Stimulated activated naive CD8-positive, alpha-beta T cell treated with anti-CD3 and anti-CD28 coated beads, Interleukin-15, Interleukin-2, amounts not matched to agents 100 ng/mL and 50 ng/mL, for 24 hours (primary cell): ENCODE data around the gene SLC27A4.

Source experiments
- H3K27ac Mint-ChIP-seq: one replicate; pipeline ENCODE4 v1.8.0; 2021; ENCODE audit warnings: mild to moderate bottlenecking, mixed read lengths
- H3K27me3 Mint-ChIP-seq: one replicate; pipeline ENCODE4 v1.8.0; 2021; ENCODE audit warnings: mixed read lengths
- H3K36me3 Mint-ChIP-seq: one replicate; pipeline ENCODE4 v1.8.0; 2021; ENCODE audit warnings: low read depth, mixed read lengths
- H3K4me1 Mint-ChIP-seq: one replicate; pipeline ENCODE4 v1.8.0; 2021; ENCODE audit warnings: low read depth, mixed read lengths
- H3K4me3 Mint-ChIP-seq: one replicate; pipeline ENCODE4 v1.8.0; 2021; ENCODE audit warnings: mild to moderate bottlenecking, mixed read lengths
- H3K9me3 Mint-ChIP-seq: one replicate; pipeline ENCODE4 v1.8.0; 2021; ENCODE audit warnings: mixed read lengths

SLC27A4 gene

DNA sequence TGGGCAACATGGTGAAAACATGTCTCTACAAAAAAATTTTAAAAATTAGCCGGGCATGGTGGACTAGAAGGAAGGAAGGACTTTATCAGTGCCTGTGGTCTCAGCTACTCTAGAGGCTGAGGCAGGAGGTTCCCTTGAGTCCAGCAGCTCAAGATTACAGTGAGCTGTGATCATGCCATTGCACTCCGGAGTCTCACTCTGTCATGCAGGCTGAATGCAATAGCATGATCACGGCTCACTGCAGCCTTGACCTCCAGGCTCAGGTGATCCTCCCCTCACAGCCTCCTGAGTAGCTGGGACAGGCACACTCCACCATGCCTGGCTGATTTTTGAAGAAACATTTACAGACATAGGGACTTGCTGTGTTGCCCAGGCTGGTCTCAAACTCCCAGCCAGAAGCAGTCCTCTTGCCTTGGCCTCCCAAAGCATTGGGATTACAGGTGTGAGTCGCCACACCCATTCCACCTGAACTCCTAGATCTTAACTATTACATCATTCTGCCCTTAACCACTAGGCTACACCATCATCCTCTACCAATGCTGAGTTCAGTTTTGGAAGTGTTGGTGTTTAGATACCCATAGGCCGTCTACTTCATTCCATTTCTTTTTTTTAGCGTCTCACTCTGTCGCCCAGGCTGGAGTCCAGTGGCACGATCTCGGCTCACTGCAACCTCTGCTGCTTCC lies 28.8 kb downstream of the SLC27A4 start:
- Mint-ChIP-seq H3K27me3 (no peaks in the 10 kb centered on the region), H3K36me3 (peaks cover 22% of the 10 kb centered on the region), H3K9me3 (no peaks in the 10 kb centered on the region), H3K27ac (no peak overlapping the region), H3K4me3 (no peak overlapping the region), H3K4me1 (peaks cover 36% of the 10 kb centered on the region)

DNA sequence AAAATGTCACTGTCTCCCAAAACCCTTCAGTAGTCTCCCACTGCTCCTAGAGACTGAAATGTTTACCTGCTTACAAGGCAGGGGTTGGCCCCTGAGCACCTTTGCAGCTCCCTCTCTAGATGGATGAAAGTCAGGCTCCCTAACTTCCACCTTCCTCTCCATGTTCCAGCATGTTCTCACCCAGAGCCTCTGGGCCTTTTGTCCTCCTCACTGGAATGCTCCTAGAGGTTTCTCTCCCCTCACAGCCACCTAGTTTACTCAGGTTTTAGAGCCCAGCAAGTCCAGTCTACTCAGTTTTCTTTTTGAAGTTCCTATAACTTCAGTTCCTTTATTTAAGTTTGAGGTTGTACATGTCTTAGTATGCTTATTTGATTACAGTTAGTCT lies 30.0 kb downstream of the SLC27A4 start:
- Mint-ChIP-seq H3K4me3 (peak overlapping the region; percentile 98), H3K9me3 (no peaks in the 10 kb centered on the region), H3K36me3 (peaks cover 22% of the 10 kb centered on the region), H3K27ac (peak overlapping the region; percentile 95), H3K4me1 (peaks cover 32% of the 10 kb centered on the region), H3K27me3 (no peaks in the 10 kb centered on the region)

DNA sequence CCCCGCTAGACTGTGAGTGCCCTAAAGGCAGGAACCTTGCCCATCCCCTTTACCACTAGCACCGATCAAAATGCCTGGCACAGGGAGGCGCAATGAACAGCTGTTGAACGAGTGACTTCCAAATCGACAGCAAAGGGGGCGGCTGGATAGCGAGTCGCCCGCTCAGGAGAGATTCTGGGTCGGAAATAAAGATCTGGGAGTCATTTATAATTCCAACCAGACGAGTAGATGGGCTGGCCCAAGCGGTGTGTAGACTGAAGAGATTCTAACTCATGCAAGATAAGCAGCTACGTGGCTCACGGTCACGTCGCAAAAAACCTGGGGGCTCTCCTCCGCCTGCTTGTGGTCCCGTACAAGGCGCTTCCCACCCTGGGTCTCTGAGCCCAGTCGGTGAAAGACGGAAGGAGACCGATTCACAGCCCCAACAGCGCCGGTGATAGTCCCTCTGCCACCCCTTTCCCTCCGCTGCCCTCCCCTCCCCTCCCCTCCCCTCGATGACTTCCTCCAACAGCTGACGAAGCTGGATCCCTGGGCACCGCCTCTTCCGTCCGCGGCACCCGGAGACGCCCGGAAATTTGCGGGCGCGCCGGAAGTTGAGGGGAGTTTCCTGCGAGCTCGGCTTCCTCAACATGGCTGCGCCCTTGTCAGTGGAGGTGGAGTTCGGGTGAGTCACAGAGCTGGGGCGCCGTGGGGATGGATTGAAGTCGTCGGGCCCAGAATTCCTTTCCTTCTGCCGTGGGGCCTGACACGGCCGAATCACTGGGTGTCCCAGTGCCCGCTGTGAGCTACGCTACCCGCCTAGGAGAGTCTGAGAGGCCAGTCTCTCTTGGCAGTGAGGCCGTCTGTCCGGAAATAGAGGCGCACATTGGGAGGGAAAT lies 30.7 kb downstream of the SLC27A4 start, which contains the start of gene URM1:
URM1 (plus strand) TSS at position 623 of the 878 bp plus-strand sequence; CDS start at position 630, 7 bp downstream.
- H3K36me3 Mint-ChIP-seq = peaks cover 26% of the 10 kb centered on the region
- H3K4me1 Mint-ChIP-seq = peaks cover 30% of the 10 kb centered on the region
- H3K27ac Mint-ChIP-seq = peak within 1 kb of the TSS; percentile 95
- H3K4me3 Mint-ChIP-seq = peak within 1 kb of the TSS; percentile 98
- H3K27me3 Mint-ChIP-seq = no peaks in the 10 kb centered on the region
- no peaks in the 10 kb centered on the region for H3K9me3 Mint-ChIP-seq

DNA sequence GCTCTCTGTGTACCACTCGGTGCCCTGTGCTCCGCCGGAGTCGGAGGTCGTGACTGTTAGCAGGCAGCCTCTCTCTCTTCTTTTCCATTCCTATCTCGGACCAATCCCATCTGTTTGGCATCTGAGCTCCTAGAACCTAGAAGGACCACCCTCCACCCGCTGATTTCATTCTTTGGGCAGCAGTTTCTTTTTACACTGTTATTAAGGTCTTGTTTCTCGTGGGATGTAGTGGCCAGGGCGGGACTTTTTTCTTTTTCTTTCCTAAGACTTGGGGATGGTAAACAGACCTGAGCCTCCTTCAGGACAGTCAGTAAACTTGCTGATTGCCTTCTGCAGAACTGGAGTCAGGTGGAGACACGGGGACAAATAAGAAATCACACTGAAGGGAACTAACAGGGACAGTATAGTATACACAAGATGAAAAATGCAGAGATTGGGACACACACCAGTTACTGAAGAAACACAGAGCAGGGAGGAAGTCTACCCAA lies 31.3 kb downstream of the SLC27A4 start:
- Mint-ChIP-seq H3K36me3 (peaks cover 26% of the 10 kb centered on the region), H3K4me1 (peaks cover 30% of the 10 kb centered on the region), H3K27ac (peak overlapping the region; percentile 95)

DNA sequence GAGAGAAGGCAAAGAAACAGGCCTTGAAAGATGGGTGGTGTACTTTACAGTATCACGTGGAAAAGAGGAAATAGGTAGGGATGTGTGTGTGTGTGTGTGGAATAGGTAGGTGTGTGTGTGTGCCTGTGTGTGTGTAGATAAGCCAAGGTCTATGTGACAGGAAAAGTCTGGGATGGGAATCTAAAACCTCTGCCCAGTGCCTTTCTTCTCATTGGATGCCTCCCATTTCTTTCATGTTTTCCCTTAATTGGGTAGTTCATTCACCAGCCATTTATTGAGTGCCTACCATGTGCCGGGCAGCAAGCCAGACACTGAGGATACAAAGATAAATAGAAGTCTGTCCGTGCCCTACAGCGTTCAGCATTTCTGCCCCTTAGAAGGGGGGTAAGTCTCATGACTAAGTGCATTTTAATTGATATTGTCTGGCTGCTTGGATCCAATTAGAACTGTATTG lies 31.9 kb downstream of the SLC27A4 start:
- Mint-ChIP-seq H3K9me3 (no peaks in the 10 kb centered on the region), H3K4me3 (peak overlapping the region; percentile 98), H3K27me3 (no peaks in the 10 kb centered on the region), H3K4me1 (peaks cover 34% of the 10 kb centered on the region), H3K27ac (peak overlapping the region; percentile 95), H3K36me3 (peaks cover 26% of the 10 kb centered on the region)

More for the DNA sequence above, 31.3 kb downstream of the SLC27A4 start:
- H3K9me3 Mint-ChIP-seq = no peaks in the 10 kb centered on the region
- peak overlapping the region; percentile 98 for H3K4me3 Mint-ChIP-seq
- no peaks in the 10 kb centered on the region for H3K27me3 Mint-ChIP-seq

DNA sequence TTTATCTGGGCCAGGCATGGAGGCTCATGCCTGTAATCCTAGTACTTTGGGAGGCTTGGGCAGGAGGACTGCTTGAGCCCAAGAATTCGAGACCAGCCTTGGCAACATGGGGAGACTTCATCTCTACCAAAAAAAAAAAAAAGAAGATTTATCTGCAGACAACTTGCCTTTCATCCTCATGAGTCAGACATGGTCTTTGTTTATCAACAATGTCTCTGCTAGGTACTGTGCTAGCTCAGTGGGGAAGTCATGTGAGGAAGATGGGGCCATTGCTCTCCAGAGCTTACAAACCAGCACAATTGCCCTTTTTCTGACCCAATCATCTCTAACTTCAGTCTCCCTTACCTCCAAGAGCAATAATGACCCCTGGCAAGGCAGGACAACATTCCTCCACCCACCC lies 32.5 kb downstream of the SLC27A4 start:
- Mint-ChIP-seq H3K4me3 (peak overlapping the region; percentile 98), H3K9me3 (no peaks in the 10 kb centered on the region), H3K36me3 (peaks cover 26% of the 10 kb centered on the region), H3K27me3 (no peaks in the 10 kb centered on the region), H3K27ac (peak overlapping the region; percentile 95), H3K4me1 (peaks cover 34% of the 10 kb centered on the region)

DNA sequence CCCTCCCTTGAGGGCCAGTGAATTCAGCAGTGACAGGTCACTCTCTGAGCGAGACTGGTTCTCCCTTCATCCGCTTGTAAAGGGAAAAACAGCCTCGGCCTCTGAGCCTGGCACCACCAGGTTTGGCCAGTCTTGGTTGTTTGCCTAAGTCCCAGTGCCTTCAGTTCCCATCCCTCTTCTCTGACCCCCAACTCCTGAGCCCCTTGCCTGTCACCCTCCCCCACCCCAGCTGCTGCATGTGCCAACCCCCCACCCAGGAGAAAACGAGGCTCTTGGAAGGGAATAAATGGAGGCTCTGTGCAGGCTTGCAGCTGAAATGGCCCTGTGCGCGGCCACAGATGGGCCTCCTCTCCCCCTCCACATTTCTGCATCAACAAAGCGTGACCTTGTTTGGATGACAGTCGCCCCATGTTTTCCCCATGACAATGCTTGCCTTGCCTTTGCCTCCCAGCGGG lies 33.9 kb downstream of the SLC27A4 start:
- Mint-ChIP-seq H3K36me3 (peaks cover 35% of the 10 kb centered on the region), H3K27ac (no peak overlapping the region), H3K27me3 (no peaks in the 10 kb centered on the region), H3K9me3 (no peaks in the 10 kb centered on the region), H3K4me1 (peaks cover 34% of the 10 kb centered on the region), H3K4me3 (no peak overlapping the region)

DNA sequence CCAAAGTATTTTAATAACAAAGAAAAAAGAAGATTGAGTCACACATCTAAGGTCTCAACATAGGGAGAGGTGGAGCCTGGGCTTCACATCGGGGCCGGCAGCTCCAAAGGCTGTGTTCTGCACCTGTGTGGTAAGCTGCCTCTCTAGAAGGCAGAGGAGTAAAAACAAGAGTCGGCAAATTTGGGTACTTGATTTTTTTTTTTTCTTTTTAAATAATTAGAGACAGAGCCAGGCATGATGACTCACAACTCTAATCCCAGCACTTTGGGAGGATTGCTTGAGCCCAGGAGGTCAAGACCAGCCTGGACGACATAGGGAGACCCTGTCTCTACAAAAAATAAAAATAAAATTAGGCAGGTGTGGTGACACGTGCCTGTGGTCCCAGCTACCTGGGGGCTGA lies 35.5 kb downstream of the SLC27A4 start:
- H3K27ac Mint-ChIP-seq = no peak overlapping the region
- H3K4me3 Mint-ChIP-seq = no peak overlapping the region
- H3K36me3 Mint-ChIP-seq = peaks cover 35% of the 10 kb centered on the region
- H3K27me3 Mint-ChIP-seq = no peaks in the 10 kb centered on the region
- H3K4me1 Mint-ChIP-seq = peaks cover 25% of the 10 kb centered on the region
- H3K9me3 Mint-ChIP-seq = no peaks in the 10 kb centered on the region

DNA sequence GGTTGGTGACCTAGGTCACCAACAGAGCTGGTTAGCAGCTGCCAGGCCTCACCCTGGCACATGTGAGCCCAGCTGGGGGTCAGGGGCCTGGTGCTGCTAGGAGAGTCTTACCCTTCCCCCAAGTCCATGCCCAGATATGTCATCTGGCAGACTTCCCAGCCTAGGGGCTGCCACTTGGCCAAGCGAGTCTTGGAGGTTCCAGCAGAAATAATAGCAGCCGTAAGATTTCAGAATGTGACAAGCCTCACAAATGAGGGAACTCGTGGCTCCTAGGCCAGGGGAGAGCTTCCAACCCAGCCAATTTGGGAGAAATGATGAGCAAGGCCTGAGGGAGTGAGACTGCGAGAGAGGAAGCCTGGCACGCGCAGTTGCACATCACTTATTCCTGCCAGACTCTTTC lies 41.9 kb downstream of the SLC27A4 start:
- Mint-ChIP-seq H3K4me1 (no peaks in the 10 kb centered on the region), H3K27me3 (no peaks in the 10 kb centered on the region), H3K9me3 (no peaks in the 10 kb centered on the region), H3K4me3 (no peak overlapping the region), H3K36me3 (peaks cover 23% of the 10 kb centered on the region), H3K27ac (no peak overlapping the region)

DNA sequence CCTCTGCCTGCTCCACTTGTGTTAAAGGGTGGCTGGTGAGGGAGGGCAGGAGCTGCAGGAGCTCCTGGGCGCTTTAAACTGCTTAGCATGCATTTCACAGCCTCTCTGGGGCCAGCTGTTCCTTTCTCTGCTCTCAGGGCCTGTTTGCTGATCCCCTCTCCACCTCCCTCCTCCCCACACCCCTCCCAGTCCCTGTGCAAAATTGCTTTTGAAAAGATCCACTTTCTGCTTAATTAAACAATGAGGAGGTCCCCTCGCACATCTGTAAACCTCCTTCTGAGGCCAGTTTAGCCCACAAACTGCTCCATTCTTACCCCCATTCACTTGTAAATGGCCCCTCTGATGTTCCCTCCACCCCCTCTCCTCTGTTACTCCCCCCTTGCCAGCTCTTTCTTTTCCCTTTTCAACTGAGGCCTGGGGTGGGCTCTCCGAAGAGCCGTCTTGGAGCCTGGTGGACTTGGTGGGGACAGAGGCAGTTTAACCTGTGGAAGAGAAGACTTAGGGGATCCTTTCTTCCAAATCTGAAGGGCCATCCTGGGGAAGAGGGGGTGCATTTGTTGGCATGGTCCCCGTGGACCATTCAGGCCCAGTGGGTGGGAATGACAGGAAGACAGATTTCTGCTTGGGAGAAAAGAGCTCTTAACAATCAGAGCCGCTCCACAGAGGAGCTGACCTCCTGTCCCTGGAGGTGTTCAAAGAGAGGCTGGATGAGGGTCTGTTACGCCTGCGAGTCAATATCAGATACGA lies 42.9 kb downstream of the SLC27A4 start:
- Mint-ChIP-seq H3K4me3 (no peak overlapping the region), H3K27me3 (no peaks in the 10 kb centered on the region), H3K36me3 (peaks cover 30% of the 10 kb centered on the region), H3K9me3 (no peaks in the 10 kb centered on the region), H3K27ac (no peak overlapping the region), H3K4me1 (no peaks in the 10 kb centered on the region)

DNA sequence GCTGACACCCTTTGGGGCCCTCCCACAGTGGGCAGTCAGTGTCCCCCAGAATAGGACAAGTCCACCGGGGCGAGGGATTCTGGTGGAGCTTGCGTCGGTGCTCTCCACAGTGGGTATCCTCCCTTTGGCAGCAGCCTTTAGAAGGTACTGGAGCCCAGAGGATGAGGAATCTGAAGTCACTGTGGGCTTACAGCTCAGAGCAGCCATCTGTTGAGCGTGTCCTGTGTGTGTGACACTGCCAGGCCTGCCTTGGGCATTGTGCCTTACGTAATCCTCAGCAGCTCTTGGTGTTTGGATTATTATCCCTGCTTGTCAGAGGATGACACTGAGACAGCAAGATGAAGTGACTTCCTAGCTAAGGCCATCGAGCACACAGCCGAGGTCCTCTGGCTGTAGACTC lies 43.5 kb downstream of the SLC27A4 start:
- Mint-ChIP-seq H3K27me3 (no peaks in the 10 kb centered on the region), H3K27ac (no peak overlapping the region), H3K36me3 (peaks cover 26% of the 10 kb centered on the region)

DNA sequence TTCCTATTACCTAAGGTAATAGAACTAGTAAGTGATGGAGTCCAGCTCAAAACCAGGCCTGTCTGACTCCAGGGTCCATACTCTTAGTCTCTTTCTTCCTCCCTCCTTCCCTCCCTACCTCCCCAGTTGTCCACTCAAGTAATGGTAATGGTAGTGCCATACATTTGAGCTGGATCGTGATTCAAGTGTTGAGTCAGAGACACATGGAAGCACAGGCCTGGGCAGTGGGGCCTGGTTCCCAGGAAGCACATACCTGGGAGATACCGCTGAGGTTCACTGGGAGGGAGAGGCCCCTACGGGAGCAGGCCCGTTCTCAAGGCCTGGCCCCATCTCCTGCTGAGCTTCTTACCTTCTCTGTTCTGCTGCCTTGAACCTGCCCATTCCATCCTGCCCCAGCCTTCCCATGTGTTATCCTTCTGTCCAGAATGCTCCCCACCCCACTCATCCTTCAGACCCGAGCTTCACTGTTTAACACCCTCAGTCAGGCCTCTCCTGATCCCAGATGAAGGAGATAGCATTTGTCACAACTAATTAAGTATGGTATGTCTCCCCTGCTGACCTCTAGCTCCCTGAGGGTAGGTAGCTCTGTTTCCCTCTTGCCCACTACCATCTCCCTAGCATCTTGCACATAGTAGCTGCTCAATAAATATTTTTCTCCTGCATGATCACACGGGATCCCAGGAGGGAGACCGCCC lies 44.6 kb downstream of the SLC27A4 start:
- Mint-ChIP-seq H3K36me3 (peaks cover 22% of the 10 kb centered on the region), H3K27ac (no peak overlapping the region), H3K9me3 (no peaks in the 10 kb centered on the region), H3K27me3 (no peaks in the 10 kb centered on the region), H3K4me3 (no peak overlapping the region), H3K4me1 (no peaks in the 10 kb centered on the region)

More for the DNA sequence above, 43.5 kb downstream of the SLC27A4 start:
- H3K9me3 Mint-ChIP-seq = no peaks in the 10 kb centered on the region
- H3K4me1 Mint-ChIP-seq = no peaks in the 10 kb centered on the region
- H3K4me3 Mint-ChIP-seq = no peak overlapping the region

DNA sequence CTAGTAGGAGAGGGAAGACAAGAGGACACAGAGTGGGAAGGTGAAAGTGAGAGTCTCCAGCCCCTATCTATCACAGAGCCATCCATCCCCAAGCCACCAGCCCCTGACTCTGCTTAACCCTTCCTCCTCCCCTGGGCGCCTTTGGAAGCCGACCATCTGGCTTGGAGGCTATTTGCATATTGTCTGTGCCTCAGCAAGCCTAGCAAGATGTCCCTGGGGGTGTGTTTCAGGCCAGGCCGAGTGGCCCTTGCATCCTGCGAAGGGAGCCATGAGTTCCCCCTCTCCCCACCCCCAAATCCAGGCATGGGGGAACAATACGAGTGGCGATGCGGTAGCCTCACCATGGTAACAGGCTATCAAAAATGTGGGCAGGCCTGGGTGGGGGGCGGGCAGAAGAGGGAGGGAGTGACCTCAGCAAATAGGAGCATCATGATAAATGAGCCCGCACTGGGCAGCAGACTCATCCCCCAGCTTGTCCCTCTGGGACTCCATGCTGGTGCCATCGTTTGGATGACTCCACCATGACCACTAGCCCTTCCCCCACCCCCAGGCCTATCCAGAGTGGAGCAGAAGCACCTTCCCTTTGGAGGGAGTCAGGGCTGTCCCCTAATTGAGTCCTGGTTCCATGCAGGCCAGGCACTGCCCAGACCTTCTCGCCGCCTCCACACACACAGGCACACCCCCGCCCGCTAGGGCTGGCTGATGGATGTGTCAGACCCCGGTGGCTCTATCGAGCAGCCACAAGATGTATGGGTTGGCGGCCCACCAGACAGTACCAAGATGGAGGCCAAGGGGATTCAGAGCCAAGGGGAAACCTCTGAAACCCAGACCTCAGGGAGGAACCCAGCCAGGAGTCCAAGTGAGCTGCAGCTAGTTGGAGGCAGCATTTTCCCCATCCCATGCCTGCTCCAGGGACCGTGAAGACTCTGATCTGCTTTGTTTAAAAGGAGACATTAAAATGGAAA lies 45.5 kb downstream of the SLC27A4 start:
- Mint-ChIP-seq H3K4me1 (no peaks in the 10 kb centered on the region), H3K9me3 (no peaks in the 10 kb centered on the region), H3K27me3 (no peaks in the 10 kb centered on the region), H3K4me3 (no peak overlapping the region), H3K36me3 (peaks cover 22% of the 10 kb centered on the region), H3K27ac (no peak overlapping the region)
